HepG2 (cell line): ENCODE data around the gene RAC3. TPM values are rescaled to one million over a fixed set of nuclear protein-coding genes. Genes with fewer than 3 reads are reported as not detected.

Experiments used
- ARID3A ChIP-seq: IDR thresholded peaks from 2 replicates; pipeline ENCODE4 v1.6.1; 2012; ENCODE audit warnings: low read depth, low read length, improper control_type of control experiment
- BCL3 ChIP-seq: sonication (generic); formaldehyde crosslinking; IDR thresholded peaks from 2 replicates; pipeline ENCODE4 v1.5.1; 2020; ENCODE audit warnings: mild to moderate bottlenecking, missing genetic modification reagents, moderate library complexity
- GTF3A ChIP-seq: sonication (generic); formaldehyde crosslinking; conservative IDR thresholded peaks from 2 replicates; pipeline ENCODE4 v1.4.0; 2020; ENCODE audit warnings: mild to moderate bottlenecking, missing genetic modification reagents
- HNRNPL ChIP-seq: fragments of 200-400 bp; formaldehyde crosslinking; IDR thresholded peaks from 2 replicates; pipeline ENCODE4 v1.6.1; 2017; ENCODE audit warnings: mild to moderate bottlenecking, low read depth, low read length
- KLF11 ChIP-seq: IDR thresholded peaks from 2 replicates; pipeline ENCODE4 v1.6.1; 2016; ENCODE audit warnings: missing compliant biosample characterization
- NFRKB ChIP-seq: fragments of 450-650 bp; IDR thresholded peaks from 2 replicates; pipeline ENCODE4 v1.6.1; 2017
- RFXANK ChIP-seq: IDR thresholded peaks from 2 replicates; pipeline ENCODE4 v1.6.1; 2016
- ZBTB4 ChIP-seq: sonication (generic); formaldehyde crosslinking; IDR thresholded peaks from 2 replicates; pipeline ENCODE4 v1.4.0; 2020; ENCODE audit warnings: missing genetic modification reagents, mild to moderate bottlenecking, borderline replicate concordance
- ZBTB7A ChIP-seq: sonication (generic); formaldehyde crosslinking; IDR thresholded peaks from 2 replicates; pipeline ENCODE4 v1.8.0; 2022; ENCODE audit warnings: mild to moderate bottlenecking, missing genetic modification reagents
- ZFP91 ChIP-seq: sonication (generic); formaldehyde crosslinking; IDR thresholded peaks from 2 replicates; pipeline ENCODE4 v1.9.0; 2022; ENCODE audit warnings: missing genetic modification reagents, mild to moderate bottlenecking, borderline replicate concordance
- ZNF318 ChIP-seq: sonication (generic); formaldehyde crosslinking; IDR thresholded peaks from 2 replicates; pipeline ENCODE4 v1.4.0; 2020; ENCODE audit warnings: mild to moderate bottlenecking, missing genetic modification reagents
- ZNF577 ChIP-seq: sonication (generic); formaldehyde crosslinking; IDR thresholded peaks from 2 replicates; pipeline ENCODE4 v1.4.0; 2020; ENCODE audit warnings: mild to moderate bottlenecking, low read depth, missing genetic modification reagents, borderline replicate concordance
- polyA plus RNA-seq, 8 experiments: library from polyadenylated mRNA; depleted of rRNA in 3 of 8; stranded (reverse) in 7 of 8; unstranded in 1 of 8; fragments of >200 nt; fragmentation: Illumina TruSeq in 4 of 8; extraction: Trizol in 4 of 8; gene quantifications; 2 replicates each; pipeline versions ENCODE4 v1.2.1 to v1.2.3, GENCODE V29; 2011 to 2016; ENCODE audit warnings: low read depth in 4 of 8, missing spikeins in 1 of 8, mixed read lengths in 1 of 8; ENCODE audit not compliant: insufficient read depth in 1 of 8
- total RNA-seq, 5 experiments: library from RNA; depleted of rRNA; stranded (reverse); fragments of >200 nt; fragmentation: Illumina TruSeq; extraction: Trizol; gene quantifications; 2 replicates each; pipeline ENCODE4 v1.2.3, GENCODE V29; 2016; ENCODE audit warnings: low read depth in 1 of 5

The RAC3 gene
- total and polyA plus RNA-seq, 2 of the 13 experiments (the other 11 are each of a cell fraction or from before 2014, with no cell fraction given), result 10.5 to 21.3 TPM

- no peak for TF ChIP-seq ZNF318 (CRISPR knock-in tag)
- 0 out of 2 replicates have a peak, but pooled peaks have one; percentile 1 for TF ChIP-seq ZFP91 (CRISPR knock-in tag)
- no peak for TF ChIP-seq RFXANK
- TF ChIP-seq ZBTB4 (CRISPR knock-in tag), result peak; percentile 34; the same call in 1 of the 2 replicates
- TF ChIP-seq ZBTB7A (CRISPR knock-in tag), result peak; percentile 65
- TF ChIP-seq HNRNPL, result 0 out of 2 replicates have a peak, but pooled peaks have one; percentile 71
- TF ChIP-seq GTF3A (CRISPR knock-in tag), result no peak
- no peak for TF ChIP-seq ARID3A
- TF ChIP-seq KLF11, result no peak
- TF ChIP-seq ZNF577 (CRISPR knock-in tag), result no peak
- no peak for TF ChIP-seq BCL3 (CRISPR knock-in tag)
- no peak for TF ChIP-seq NFRKB
These were observed 49.4 kb downstream of the RAC3 start (continued) for GRCh38 chr17:82080789-82081464.
